Stimulated activated CD8-positive, alpha-beta memory T cell treated with anti-CD3 and anti-CD28 coated beads, Interleukin-7, amount 100 ng/mL, for 4 hours (primary cell): Measurements from ENCODE around the gene CEP85L.

ENCODE experiments used
- DNase-seq, 2 donors: peaks; one replicate each; pipeline ENCODE4 v3.0.0-alpha.2; 2020; ENCODE audit warnings: low read depth in 2 of 2

CEP85L gene

DNA sequence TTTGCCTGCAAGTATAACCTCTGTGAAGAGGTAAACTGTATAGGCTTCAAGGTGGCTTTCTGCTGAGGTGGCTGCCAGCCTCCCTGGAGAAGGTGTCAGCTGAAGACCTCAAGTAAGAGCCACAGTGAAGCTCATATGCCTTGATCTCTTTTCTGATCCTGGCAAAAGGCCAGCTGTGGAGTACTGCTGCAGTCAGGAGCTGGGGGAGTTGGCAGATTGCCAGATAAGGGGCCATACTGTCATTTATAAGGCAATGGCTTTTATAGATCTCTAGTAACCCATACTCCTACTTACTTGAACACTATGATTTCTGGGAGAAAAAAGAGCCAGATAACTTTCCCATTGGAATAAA is 8.8 kb upstream of the CEP85L start:
- peak in 1 of 2 donors; percentile 18 for DNase-seq

DNA sequence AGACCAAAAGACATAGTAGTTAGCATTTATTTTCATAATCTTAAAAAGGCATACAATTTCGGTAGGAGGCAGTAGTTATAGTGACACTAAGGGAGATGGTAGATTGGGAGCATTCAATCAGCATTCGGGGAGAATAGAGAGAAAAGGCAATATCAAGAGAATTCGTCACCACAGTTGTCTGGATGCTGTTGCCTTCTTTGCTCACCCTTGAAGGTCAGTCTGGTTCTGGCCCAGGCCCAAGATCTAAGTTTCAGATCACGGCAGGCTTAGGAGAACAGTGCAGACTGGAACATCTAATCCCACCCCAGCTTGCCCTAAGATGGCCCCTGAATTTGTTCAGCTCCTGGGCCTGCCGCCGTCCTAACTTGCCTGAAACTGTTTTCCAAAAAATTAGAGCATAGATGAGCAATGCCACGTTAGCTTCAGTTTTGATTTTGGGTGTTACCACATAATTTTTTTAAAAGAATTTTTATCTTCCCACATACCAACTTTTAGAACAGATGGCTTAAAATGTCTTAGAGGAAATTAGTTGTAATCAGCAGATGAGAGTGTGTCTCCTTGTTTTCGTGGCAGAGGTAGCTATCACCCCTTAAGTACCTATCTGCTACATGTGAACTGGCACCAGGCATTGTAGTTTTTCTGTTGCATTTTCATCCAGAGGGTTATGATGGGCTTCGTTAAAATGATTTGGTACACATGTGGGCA is 8.3 kb upstream of the CEP85L start:
- no peak for DNase-seq

DNA sequence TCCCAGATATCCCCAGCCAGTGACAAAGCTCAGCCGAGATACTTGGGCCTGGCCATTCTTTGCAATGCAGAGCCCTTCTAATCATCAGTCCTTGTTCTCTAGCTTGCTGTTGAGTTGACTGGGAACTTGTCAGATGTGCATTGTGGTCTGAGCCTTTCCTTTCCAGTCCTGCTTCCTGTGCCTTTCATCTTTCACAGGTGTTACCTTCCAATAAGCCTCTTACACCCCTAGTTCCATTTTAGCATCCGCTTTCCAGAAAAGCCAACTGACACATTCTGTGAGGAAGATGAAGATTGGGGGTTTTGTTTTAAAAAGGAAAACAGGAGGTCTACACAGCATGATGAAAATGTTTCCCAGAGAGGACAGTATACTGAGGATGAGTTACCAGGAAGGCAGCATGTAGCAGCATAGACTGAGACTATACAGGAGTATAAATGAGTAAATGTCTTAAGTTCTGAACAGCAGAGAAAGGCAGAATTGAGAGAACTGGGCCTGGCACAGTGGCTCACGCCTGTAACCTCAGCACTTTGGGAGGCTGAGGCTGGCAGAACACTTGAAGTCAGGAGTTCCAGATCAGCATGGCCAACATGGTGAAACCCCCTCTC is 5.6 kb upstream of the CEP85L start:
- DNase-seq: no peak

DNA sequence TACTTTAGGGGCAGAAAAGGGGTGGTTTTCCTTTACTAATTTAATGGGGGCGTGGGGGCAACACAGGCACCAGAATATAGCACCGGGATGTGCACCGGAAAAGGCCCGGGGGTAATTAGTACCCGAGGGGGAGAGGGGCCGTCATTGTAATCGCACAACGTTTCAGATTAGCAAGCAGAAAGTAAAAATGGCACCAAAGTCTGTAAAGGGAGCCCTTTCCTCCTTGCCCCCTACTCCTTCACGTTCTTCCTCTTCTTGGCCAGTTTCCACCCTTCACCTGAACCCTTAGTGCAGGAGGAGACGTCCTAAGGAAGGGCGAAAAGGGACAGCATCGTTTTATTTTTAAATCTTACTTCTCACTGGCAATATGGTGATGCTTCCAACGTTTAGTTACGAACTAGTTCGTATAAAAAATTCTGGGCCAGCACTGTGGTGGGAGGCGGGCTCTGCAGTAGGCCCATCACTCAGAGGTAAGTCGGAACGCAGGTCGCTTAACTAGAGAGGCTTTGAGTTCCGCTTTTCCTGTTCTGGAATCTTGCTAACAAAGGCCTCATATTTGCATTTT is 742 bp upstream of the CEP85L start:
- DNase-seq: no peak

DNA sequence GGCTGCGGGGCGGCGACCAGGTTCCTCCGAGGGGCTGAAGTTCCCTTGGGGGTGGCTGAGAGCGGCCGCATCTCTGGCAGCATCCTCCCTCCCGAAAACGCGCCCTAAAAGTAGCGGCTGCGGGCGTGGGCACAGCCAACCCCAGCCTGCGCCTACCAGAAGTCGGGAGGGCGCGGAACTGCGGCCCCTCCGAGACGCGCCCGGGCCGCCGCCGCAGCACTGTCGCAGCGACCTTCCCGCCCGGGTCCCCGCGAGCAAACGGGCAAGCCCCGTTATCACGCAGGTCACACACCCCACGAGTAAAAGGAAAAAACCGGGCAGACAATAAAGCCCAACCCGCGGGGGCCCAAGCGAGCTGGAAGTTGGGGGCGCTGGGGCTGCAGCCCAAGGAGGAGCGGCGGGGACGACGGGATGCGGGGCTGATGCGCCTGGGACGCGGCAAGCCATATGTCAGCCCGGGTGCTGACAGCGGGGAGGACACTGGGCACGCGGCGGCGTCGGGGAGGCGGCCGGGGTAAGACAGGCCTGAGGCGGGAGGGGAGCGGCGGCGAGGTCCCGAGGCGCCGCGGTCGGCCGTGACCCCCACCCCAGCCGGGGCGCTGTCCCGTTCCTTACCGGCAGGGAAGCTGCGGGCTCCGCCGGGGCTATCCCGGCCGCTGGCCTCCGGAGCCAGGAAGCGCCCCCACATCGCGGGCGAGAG is 659 bp downstream of the CEP85L start:
- peak in 1 of 2 donors; percentile 38 for DNase-seq

DNA sequence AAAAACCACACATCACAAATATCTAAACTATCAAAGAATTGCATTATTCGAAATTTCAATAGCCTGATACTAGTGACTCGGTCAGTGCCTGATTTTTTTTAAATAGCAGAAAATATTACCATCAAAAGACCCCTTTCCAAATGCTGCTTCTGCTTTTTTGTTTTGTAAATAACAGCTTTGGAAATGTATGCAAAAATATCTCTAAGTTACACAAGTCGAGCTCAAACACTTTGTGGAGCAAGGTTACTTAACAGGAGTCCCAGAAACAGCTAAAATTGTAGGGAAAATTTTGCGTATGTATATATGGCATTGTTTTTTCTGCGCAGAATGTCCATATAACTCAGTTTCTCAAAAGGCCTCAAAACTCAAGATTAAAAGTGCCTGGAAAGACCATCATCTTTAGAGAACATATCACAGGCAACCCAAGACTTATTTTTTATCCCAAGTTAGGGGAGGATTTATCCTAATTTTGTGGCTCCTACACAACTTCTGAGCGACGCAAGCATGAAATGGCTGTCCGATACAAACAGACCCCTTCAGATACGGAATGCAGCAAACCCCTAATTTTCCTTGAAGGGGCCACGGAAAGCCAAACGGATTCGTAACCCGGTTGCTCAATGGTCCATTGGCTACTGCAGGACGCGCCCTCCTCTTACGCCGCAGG is 1.3 kb downstream of the CEP85L start:
- no peak for DNase-seq

DNA sequence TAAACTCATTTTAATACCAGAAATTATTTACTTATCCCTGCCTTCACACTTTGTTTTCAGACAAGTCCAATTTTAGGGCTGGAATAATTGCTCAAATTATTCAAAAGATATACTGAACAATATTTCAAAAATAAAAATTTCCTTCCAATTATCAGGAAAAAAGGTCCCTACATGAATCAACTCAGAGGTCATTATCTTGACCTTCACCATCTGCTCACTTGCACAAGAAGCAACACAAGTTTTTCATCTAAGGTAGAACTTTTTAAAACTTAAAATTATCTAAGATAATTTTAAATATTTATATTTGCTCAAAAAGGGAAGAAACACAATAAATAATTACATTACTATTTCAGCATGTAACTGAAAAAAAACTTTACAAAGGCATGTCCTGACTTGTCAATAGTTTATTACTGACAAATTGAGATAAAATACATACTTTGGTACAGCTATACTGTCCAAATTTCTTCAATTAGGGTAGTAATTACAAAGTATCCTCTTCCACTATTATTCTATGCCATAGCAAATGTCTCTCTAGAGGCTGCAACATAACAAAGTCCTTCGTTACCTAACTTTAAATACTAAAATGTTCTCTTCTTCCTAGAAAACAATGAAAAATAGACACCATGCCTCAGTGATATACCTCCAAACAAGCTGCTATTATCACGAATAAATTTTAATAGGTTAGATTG is 2.4 kb downstream of the CEP85L start:
- DNase-seq: no peak

DNA sequence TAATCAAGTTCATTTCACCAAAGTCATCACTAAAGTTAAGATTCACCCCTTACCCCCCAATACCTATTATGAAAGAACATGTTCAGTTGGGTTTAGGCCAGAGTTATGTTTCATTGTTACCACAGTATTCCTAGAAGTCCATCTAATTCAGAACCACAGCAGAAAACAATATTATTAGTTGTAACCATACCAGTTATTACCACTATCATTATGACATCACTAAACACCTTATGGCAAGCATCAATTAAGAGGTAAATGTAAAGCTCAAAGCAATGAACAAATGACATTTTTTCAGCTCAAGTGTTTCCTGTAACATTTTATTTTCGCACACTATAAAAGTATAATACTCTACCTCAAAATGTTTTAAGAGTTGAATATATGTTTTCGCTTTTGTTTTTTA is 4.4 kb downstream of the CEP85L start:
- no peak for DNase-seq

DNA sequence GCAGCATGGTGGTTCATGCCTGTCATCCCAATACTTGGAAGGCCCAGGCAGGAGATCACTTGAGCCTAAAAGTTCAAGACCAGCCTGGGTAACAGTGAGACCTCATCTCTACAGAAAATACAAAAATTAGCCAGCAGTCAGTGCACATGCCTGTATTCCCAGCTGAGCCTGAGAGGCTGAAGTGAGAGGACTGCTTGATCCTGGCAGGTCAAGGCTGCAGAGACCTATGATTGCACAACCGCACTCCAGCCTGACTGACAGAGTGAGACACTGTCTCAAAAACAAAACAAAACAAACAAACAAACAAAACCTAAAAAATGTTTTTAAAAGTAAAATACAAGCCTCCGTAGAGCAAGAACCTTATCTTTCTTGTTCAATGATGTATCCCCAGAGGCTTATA is 6.0 kb downstream of the CEP85L start:
- DNase-seq: no peak

DNA sequence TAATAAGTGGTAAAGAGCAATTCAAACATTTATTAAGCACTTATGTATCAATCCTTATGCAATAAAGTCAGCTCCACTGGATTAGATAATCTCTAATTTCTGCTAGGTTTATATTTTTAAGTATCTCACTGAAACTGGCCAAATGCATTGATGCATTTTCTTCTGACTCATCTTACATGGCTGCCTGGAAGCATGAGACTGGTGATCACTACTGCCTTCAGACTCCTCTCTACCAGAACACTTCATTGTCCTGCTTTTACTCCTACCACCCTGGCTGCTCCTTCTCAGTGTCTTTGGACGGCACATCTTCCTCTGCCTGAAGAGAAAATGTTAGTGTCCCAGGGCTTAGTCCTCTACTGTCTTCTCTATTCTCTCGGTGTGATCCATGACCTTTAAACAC is 7.4 kb downstream of the CEP85L start:
- no peak for DNase-seq

DNA sequence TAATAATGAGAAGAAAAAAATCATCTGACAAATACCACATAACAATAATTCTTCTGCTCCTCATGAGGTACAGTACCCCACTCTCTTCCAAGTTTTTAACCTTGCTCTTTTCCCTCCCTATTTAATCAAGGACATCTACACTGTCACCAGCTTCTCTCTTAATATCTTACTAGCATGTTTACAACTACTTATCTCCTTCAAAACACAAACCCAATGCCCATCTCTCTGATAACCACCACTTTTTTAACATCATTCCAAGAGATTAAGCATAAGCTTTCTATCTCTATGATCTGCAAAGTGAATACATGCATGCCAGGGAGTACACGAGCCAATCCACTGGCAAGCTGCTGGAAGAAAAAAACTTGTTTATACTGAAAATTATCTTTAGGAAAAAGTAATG is 10.3 kb downstream of the CEP85L start:
- DNase-seq: no peak

DNA sequence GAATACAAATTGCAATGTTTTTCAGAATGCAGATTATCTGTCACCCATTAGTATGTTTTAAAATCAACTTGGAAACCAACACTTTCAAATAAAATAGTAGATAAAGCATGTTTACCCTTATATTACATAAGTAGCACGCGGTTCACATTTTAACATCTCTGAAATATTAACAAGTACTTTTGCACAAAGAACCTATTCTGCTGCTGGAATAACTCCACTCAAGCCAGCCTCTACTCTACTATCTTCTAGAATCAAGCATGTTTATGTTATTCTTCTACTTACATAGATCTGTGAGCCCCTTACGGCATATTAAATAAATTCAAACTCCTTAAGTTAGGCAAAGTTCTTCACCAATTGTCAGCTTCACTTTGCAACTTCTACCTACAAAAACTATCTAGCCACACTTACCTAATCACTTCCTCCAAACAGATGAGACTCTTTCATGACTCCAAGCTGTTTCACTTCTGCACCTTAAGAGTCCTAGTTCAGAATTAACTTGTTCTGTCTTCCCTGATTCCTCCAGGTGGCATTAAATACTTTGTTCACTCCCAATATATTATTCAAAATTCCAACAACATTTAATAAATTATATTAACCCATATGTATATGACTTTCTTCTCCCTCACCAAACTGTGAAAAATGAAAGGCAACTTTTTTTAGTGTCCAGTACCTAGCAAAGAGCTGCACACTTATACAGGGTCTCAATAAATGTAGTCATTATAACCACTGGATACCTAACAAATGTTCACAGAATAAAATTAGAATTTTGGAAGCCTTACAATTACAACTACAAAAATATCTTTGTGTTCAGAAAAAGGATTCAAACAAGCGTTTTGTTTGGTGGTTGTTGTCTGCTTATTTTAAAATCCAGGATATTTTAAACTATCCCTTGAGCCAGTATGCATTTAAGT is 12.1 kb downstream of the CEP85L start:
- DNase-seq: no peak

DNA sequence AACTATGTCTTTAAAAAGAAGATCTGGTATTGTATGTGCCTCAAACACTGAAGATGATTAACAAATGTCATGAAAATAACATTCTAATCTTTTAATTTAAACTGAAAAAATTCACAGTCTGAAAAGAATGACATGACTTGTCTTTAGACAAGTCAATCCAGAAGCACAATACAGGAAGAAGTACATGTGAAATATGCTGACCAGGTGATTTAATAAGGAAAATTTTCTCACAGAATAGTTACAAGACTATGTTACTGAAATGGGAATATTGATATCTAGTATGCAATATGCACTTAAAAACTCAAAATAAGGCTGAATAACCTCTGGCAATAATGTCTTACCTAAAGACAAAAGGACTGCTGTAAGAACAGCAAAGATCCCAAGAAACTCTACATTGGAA is 13.1 kb downstream of the CEP85L start:
- no peak for DNase-seq

DNA sequence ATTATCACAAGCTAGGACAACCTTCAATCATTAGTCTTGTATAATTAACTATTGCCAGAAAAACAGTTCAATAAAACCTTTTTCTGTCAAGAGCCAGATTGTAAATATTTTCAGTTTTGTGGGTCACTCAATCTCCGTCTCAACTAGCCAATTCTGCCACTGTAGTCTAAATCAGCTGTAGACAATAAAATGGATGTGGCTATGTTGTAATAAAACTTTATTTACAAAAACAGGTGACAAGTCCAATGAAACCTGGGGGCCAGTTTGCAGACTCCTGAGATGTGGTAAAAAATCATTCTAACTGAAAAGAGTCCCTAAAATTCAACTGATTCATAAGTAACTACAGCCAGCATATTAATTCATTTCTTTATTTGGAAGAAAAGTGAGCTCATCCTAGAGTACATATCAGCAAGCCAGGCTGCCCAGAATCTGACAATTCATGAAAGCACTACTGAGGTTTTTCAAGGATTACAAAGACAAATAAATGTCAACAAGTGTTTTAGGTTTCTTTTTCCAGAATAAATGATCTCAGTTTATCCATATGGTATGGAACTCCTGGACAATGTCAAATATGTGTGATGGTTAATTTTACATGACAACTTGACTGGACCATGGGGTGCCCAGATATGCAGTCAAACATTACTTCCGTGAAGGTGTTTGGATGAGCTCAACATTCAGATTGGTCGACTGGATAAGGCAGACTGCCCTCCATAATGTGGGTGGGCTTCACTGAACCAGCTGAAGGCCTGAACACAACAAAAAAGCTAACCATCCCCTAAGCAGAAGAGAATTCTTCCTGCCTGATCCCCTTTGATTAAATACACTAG is 15.3 kb downstream of the CEP85L start:
- no peak for DNase-seq

DNA sequence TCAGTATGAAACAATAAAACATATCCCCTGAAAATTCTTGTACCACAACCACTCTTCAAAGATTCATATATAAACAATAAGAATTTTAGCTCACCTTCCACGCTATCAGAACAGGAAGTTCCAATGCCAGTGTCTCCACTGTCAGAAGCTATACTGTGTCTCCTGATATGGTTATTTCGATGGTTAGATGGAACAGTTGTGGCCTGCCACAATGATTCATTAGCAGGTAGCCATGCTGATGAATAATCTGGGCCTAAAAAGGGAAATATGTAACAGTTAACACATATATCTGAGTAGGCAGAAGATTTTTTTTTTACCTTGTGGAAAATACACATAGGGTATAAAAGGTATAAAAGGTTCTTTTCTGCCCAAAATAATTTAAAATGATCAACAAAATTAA is 19.0 kb downstream of the CEP85L start:
- no peak for DNase-seq

DNA sequence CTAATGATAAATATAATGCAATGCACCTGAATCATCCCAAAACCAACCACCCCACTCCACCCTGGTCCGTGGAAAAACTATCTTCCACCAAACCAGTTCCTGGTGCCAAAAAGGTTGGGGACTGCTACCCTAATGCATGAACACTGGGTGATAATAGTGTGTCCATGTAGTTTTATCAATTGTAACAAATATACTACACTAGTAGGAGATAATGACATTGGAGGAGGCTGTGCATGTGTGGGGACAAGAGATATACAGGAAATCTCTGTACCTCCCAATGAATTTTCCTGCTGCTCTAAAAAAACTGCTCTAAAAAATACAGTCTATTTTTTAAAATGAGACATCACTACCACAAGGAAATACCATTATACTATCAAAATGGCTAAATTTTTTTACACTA is 20.5 kb downstream of the CEP85L start:
- no peak for DNase-seq

DNA sequence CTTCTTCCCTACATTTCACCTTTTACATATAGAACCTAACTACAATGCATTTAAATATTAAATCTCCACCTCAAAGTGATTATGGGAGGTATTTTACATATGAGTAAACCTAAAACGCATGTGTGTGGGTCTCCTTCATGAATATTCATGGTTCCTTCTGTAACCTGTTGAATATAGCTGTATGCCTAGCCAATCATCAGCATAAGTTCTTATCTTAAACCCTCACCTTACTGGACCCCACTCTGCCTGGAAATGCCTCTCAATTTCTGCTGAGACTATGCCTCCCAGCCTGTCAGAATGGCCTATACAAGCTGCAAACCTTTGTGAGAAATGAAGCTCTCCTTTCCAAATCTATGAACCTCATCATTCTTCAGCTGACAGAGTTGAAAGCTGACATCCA is 21.3 kb downstream of the CEP85L start:
- DNase-seq: no peak

DNA sequence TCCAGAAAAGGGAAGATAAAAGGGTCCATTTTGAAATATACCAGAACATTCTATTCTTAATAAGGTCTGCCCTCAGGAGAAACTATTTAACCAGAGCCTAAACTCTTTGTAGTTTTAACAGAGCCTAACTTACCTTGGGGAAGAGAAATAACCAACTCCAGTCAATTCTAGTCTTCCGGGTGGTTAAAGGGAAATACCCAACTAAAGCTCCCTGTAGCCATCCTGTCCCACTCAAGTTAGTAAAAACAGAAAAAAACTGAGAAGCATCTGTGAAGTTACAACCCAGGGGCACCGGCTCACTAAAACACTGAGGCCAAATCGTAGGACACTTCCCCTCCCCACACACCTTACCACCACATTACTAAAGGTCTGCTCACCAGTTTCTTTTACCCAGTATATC is 23.7 kb downstream of the CEP85L start:
- no peak for DNase-seq

DNA sequence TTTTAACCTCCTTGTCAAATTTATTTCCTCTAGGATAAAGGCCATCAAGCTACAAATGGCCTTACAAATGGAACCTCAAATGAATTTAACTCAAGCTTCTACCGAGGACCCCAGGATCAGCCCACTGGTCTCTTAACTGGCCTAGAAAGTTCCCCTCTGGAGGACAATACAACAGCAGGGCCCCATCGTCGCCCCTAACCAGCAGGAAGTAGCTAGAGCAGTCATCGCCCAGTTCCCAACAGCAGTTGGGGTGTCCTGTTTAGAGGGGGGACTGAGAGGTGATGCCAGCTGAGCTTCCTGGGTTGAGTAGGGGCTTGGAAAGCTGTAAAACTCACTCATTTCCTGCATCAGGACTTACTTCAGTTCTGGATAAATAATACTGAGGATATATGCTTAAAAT is 25.6 kb downstream of the CEP85L start:
- DNase-seq: no peak
